ENCODE results near the gene ADGB.
"Not testable (repeated sequence)": the region's sequence is repeated elsewhere in the genome, so short reads cannot be mapped to it uniquely, and the experiment has no call there.

Gene ADGB

DNA sequence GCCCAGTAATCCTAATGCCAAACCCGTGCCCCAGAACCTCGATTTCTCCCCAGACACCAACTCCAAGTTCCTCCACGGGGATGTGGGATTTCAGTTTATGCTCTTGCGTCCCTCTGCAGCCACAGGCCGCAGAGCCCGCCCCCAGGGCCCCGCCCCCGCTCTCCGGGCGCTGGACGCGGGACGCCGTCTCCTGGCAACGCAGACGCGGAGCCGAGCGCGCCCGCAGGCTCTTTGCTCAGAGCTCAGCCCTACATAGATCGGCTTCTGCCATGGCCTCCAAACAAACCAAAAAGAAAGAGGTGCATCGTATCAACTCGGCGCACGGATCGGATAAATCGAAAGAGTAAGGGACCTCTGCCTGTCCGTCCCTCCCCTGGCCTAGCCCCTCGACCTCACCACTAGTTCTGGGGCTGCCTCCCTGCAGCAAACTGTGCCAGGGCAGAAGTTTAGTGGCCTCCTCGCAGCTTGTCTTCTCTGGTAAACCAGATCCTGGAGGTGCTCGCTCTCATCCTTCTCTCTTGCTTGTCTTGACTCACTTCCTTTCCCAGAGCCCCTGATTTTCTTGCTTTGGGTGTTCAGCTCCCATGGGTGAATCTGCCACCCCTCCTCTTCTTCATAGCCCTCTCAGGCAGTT lies at the start of gene ADGB:
TSS of gene ADGB (plus strand) at position 201 of the 634 bp plus-strand sequence. CDS start at position 270, 69 bp downstream.
- DNase-seq (ENCODE audit: low spot score) = peak; percentile 44

DNA sequence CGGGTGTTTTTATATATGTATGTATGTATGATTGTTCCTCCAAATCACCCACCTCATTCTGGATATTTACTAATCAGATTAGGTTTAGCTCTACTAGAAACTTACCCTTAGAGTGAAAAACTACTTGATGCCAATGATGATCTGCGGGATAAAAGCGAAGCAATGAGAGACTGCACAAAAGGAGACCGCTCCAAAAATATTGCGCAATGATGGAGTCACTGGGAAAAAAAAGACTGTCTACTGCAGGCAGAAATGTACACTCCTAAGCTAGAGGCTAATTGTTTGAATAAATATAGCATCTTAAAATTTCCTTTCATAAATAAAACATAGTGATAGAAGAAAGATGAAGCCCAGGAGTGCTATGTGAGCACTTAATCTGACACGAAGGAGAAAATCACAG lies 47.9 kb upstream of the ADGB start:
- DNase-seq (ENCODE audit: low spot score) = no peak

DNA sequence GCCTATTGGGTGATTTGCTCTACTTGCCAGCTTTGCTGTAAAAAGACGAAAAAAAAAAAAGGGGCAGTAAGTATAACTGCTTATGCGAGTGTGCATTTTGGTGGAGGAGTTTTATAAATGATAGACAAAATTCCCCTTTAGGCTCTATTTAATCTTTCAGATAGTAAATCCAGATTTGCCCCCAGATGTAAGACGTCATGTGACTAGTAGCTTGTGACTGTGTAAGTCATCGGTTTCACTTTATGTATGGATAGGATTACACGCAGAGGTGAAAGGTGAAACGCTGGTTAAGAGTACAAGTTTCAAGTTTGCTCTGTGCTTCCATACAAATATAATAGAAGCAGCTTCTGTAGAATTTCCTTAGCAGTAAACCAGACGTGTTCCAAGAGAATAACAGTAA lies 47.2 kb upstream of the ADGB start:
- DNase-seq (ENCODE audit: low spot score) = no peak

DNA sequence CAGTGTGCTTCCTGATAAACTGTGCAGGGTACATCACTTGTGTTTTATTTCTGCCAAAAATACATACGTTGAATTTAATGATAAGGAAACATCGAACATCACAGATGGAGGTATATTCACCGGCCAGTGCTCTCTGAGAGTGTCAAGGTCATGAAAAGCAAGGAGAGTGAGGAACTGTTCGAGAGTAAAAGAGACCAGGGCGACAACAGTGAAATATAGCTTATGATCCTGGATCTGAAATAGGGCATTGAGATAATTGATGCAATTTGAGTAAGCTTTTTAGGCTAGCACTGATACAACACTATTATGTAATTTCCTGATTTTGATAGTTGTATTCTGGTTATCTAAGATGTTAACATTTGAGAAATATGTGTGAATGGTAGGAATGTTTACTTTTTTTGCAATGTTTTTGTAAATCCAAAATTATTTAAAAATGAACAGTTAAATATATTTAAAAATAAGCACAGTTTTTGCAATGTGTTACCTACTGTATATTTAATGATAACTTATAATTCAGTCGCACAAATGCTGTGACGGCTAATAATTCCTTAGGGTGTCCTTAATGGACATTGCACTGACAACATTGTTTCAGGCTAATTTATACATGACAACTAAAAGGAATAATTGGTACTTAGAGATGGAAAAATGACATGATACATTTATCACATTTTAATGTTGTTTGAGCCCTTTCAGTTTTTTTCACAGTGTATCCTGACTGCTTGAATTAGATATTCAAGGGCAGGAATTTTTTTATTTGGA lies 45.2 kb upstream of the ADGB start:
- DNase-seq (ENCODE audit: low spot score) = no peak

DNA sequence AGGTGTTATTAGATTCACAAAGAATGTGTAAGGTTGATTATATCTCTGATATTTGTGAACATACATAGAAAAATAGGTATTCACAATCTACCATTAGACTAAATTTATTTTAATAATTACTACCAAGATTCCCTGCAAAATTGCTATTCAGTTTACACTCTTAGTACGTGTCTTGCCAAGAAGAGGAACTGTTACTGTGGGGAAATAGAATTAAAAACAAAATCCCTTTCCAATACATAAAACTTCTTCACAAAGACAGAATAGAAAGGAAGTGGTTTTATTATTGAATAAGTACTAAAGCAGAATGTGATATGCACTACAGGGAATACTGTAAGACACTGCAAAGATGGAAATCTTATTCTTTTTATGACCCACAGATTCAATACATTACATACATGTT lies 38.2 kb upstream of the ADGB start:
- DNase-seq (ENCODE audit: low spot score) = no peak

DNA sequence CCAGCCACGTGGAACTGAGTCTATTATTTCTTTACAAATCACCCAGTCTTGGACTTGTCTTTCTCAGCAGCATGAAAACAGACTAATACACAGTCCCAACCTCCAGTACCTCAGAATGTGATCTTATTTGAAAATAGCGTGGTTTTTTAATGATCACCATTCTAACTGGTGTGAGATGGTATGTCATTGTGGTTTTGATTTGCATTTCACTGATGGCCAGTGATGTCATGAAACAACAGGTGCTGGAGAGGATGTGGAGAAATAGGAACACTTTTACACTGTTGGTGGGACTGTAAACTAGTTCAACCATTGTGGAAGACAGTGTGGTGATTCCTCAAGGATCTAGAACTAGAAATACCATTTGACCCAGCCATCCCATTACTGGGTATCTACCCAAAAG lies 32.1 kb upstream of the ADGB start:
- DNase-seq (ENCODE audit: low spot score) = not testable (repeated sequence)

DNA sequence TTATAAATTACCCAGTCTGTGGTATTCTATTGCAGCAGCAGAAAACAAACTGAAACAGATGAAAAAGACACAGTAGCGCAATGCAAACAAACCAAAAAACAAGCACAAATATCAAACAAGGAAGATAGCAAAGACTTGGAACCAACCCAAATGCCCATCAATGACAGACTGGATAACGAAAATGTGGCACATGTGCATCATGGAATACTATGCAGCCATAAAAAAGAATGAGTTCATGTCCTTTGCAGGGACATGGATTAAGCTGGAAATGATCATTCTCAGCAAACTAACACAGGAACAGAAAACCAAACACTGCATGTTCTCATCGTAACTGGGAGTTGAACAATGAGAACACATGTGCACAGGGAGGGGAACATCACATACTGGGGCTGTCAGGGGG lies 30.2 kb upstream of the ADGB start:
- DNase-seq (ENCODE audit: low spot score) = not testable (repeated sequence)

DNA sequence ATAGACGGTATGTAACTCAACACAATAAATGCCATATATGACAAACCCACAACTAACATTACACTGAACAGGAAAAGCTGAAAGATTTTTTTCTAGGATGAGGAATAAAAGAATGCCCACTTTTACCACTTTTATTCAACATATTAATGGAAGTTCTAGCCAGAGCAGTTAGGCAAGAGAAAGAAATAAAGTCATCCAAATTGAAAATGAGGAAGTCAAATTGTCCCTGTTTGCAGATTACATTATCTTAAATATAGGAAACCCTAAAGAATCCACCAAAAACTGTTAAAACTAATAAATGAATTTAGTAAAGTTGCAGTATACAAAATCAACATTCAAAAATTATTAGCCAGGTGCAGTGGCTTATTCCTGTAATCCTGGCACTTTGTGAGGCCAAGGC lies 24.6 kb upstream of the ADGB start:
- DNase-seq (ENCODE audit: low spot score) = no peak

DNA sequence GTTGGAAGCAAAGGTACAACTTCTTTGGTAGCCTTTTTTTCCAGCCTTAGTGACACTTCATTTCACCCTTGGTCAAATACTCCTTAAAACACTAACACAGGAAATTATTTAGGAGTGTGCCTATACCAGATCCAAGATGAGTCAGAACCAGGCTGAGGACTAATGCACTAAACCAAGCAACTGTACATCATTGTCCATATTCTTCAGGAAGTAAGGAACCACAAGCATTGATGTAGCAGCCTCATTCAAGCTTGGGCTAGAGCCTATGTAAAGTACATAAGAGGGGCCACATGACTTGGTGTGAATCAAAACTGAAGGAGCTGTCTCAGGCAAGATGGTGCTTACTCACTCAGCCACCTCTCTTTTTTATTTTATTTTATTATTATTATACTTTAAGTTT lies 20.7 kb upstream of the ADGB start:
- DNase-seq (ENCODE audit: low spot score) = no peak

DNA sequence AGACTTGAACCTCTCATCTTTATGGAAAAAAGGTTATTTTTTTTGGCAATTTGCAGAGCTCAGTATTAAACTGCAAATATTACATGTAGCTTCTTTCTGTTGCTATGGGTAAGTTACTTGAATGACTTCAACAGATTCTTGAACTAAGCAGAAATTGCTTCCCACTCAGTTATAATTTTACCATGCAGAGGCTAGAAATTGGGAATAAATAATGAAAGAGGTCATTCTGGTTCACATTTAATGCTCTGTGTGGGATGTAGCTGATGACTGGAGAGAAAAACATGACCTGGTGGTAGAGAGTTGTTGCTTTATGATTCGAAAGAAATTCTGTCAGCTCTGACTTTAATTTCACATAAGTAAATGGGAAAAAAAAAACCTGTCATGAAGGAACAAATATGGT lies 16.8 kb upstream of the ADGB start:
- no peak for DNase-seq (ENCODE audit: low spot score)

DNA sequence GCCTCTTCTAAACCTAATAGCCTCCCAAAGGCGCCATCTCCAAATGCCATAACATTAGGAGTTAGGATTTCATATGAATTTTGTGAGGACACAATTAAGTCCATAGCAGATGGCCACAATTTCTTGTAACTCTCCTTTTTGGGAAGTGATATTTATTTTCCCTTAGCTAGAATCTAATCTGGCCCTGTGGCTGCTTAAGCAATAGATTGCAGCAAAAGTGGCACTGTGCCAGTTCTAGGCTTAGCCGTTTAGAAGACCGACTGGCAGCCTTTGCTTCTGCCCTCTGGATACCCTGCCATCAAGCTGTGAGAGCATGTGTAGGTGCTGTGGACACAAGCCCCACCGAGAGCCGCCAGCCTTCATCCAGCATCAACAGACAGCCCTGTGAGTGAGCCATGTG lies 15.9 kb upstream of the ADGB start:
- no peak for DNase-seq (ENCODE audit: low spot score)

DNA sequence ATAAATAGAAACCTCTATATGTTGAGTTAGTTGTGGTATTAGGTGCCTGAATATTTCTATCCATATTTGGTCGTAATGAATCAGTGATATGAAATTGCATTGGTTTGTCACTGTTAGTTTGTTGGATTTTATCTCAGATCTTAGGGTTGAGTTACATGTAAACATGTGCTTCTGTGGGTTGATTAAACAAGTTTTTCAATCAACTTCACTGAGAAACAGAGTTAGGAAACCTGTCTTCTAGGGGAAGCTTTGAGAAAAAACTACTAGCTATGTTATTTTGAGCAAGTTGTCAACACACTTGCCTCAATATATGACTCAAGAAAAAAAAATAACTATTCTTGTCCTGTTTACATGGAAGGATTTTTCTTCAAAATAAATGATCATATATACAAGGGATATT lies 14.8 kb upstream of the ADGB start:
- DNase-seq (ENCODE audit: low spot score) = no peak

DNA sequence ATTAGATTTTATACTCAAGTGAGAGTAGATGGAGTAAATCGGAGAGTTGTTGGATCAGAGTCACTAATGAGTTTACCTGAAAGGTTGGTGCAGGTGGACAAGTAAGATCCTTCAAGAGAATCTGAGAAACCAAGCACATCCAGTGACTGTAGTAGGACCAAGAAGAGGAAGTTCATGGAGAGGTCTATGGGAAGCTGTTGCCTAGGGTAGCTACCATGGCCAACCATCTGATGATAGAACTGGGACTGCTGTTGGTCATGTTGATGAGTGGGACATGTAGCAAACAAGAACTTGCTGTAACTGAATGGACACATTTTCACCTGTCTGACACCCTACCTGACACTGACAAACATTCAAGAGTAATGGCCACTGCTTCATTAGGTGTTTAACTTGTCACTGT lies 11.3 kb upstream of the ADGB start:
- DNase-seq (ENCODE audit: low spot score) = no peak

DNA sequence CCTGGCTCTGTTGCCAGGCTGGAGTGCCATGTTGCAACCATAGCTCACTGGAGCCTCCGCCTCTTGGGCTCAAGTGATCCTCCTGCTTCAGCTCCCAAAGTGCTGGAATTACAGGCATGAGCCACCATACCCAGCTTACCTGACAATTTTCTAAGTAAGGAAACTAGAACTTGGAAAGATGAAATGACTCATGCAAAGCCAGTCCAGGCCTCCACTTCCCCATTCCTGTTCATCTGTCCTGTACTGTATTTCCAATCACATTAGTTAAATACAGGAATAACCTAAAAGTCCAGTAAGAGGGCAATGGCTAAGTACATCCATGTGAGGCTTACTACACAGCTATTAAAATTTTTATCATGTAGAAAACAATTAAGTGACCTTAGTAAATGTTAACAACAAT lies 8.3 kb upstream of the ADGB start:
- no peak for DNase-seq (ENCODE audit: low spot score)

DNA sequence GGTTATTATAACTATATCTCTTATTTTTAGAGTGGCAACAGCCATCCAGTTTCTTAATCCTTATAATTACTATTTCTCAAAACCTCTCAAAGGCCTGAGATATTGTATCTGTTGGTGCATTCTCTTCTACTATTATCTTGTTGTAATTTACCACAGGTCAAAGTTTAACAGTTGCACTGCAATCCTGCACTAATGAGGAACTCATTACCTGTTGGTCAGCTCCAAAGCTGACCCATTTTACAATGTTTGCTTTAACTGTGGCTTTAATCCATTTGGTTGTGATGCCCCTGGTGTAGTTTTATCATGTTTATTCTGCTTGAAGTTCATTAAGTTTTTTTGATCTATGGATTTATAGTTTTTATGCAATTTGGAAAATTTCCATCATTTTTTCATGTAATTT lies 6.3 kb upstream of the ADGB start:
- DNase-seq (ENCODE audit: low spot score) = no peak

DNA sequence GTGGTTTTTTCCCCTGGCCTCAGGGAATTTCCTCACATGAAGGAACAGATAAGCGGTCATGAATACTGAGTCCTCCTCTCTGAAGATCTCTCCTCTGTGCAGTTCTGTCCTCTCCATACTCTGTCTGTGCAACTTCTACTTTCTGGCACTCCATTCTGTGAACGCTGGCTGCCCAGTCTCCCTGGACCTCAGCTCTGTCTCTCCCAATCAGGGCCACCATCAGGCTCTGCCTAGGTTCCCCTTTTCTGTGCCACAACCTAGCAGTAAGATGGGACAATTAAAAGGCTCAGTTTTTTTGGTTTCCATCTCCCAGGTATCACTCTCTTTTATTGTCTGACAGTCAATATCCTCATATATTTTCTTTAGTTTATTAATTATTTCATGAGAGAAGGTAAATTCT lies 4.8 kb upstream of the ADGB start:
- no peak for DNase-seq (ENCODE audit: low spot score)

DNA sequence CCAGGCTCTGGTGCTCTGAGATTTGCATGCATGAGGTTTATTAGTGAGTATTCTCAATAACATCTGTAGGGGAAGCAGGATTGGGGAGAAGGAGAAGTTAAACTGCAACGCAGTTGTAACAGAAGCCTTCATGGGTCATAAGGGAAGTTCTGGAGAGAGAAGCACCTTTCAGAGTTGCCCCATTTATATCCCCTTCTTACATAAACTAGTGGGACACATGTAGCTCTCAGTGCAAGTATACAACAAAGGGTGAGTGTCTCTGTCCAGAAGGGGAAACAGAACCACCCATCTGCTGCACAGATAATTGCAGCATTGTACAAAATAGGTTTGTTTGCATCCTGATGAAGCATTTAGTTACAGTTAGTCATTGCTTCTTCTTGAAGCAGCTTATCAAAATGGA lies 4.3 kb upstream of the ADGB start:
- DNase-seq (ENCODE audit: low spot score) = no peak

DNA sequence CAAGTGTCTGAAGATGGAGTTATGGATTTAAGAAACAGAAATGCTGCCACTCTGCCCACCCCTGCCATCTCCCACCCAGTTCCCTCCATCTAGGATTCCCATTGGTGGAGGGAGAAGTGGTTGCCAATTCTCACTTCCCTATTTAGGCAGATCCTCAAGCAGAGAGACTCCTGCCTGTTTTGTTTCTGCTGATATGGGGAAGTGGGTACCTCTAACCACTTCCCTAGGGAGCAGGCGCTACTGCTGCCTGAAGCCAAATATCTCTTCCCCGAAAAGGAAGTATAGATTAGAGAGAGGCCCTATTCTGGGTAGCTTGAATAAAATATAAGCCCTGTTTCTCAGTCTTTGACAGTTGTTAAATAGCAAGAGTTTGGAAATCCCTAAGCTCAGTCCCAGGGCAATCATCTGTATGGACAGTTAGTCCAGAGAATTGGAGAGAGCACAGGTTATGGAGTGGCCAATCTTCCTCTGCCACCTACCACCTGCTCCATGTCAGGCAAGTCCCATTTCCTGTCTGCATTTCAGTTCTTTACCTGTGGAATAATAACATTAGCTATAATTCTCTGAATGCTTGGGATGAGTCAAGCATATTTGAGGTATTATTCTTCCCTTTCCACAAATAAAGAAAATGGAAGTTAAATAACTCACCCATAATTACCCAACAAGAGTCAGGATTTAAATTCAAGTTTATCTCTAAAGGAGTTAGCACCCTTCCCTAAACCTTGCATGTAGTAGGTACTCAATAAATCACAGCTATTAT lies 2.6 kb upstream of the ADGB start:
- DNase-seq (ENCODE audit: low spot score) = no peak

DNA sequence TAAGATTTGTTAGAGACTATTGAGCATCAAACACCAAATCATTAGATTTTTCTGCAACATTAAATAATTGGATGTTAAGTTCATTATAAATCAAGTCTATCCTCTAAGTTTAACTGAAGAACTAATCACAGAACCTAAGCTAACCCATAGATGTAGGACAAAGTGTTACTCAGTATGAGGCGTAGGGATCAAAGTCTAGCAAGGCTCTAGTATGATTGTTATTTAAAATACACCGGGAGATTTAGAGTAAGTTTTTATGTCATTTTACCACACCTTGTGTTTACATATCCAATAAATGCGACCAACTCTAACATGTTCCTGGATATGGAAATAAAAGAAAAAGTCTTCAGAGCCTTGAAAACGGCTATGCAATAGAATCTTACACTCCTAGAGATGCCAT lies 2.6 kb downstream of the ADGB start:
- no peak for DNase-seq (ENCODE audit: low spot score)

DNA sequence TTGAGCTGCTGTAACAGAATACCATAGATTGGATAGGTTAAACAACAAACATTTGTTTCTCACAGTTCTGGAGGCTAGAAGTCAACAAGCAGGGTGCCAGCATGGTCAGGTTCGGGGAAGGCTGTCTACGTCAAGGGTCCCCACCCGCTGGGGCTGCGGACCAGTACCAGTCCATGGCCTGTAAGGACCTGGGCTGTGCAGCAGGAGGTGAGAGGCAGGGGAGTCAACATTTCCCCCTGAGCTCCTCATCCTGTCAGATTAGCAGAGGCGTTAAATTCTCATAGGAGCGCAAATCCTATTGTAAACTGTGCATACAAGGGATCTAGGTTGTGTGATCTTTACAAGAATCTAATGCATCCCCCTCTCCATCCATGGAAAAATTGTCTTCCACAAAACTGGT lies 3.8 kb downstream of the ADGB start:
- no peak for DNase-seq (ENCODE audit: low spot score)

DNA sequence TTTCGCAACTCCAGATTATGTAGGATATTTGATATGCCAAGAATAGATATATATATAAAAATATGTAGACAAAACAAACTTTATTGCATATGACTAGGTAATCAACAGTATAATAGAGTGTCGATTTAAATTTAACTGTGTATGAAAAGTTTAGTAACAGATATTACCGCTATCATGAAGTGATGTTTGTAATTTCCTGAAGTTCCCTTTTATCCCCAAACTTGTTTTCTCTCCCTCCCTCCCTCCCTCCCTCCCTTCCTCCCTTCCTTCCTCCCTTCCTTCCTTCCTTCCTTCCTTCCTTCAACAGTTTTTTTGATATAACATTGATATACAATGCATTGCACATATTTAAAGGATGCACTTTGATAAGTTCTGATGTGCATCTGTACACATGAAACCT lies 15.2 kb downstream of the ADGB start:
- DNase-seq (ENCODE audit: low spot score) = no peak

DNA sequence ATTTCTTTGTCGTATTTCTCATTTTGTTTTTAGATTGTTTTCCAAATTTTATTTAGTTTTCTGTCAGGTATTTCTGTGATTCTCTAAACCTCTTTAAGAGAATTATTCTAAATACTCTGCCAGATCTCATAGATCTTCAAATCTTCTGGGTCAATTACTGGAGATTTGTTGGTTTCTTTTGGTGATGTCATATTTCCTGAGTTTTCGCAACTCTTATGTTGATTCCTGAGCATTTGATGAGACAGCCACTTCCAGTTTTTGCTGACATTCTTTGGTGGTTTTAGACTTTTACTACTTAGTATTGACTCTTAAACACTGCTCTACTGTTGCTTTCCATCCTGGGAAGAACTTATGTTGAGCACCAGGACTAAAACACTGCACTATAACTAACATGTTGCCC lies 21.9 kb downstream of the ADGB start:
- DNase-seq (ENCODE audit: low spot score) = no peak

DNA sequence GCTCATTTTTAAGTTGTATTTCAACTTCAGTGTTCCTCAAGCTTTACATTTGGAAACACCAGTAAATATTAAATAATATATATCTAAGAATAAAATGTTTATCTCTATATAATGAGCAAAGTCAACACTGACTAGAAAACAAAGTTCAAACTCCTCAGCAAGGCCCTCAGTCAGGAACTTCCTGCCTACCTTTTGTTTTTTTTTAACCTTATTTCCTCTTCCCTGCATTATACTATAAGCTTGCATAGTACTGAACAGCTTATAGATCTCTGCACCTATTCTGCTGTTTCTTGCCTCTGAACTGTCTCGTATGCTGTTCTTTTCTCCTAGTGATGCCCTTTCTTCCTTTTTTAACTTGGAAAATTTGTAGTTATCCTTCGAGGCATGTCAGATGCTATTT lies 29.6 kb downstream of the ADGB start:
- DNase-seq (ENCODE audit: low spot score) = no peak
